HEK293 (cell line): ENCODE data around the gene ITPA.

ENCODE experiments used
- CTCF ChIA-PET: fragments of 350-600 bp; formaldehyde crosslinking; extraction: SDS; loops from one replicate; lab custom pipeline; 2021; ENCODE audit warnings: antibody characterized with exemption; lab: Yijun Ruan, JAX
- POLR2A ChIA-PET: fragments of 300-600 bp; formaldehyde crosslinking; extraction: SDS; loops from one replicate; lab custom pipeline; 2020; ENCODE audit warnings: antibody characterized with exemption, inconsistent platforms; lab: Yijun Ruan, JAX
- H3K27ac ChIP-seq: fragments of 200-500 bp; sonication (Bioruptor generic); 2 replicates; pipeline ENCODE4 v1.5.1; 2014; ENCODE audit warnings: low read depth, low read length, control low read depth, inconsistent platforms; ENCODE audit errors: extremely low read depth
- H3K36me3 ChIP-seq, 2 experiments: fragments of 200-500 bp in 1 of 2; sonication (Bioruptor generic) in 1 of 2; 1 replicate in 1 of 2; 2 replicates in 1 of 2; pipeline ENCODE4 v1.5.1; 2014 to 2017; ENCODE audit warnings: inconsistent platforms in 2 of 2, low read length in 2 of 2; ENCODE audit not compliant: control insufficient read depth in 2 of 2, insufficient read depth in 1 of 2
- H3K4me1 ChIP-seq: fragments of 200-500 bp; sonication (Bioruptor generic); 2 replicates; pipeline ENCODE4 v1.5.1; 2014; ENCODE audit warnings: mild to moderate bottlenecking, low read length, inconsistent platforms; ENCODE audit not compliant: control insufficient read depth, insufficient read depth
- H3K4me3 ChIP-seq: 2 replicates; pipeline ENCODE4 v1.5.1; 2011; ENCODE audit warnings: low read depth, mild to moderate bottlenecking, control low read depth, low read length, moderate library complexity
- H3K9me3 ChIP-seq: fragments of 200-500 bp; sonication (Bioruptor generic); 2 replicates; pipeline ENCODE4 v1.5.1; 2014; ENCODE audit warnings: low read depth, low read length, inconsistent platforms; ENCODE audit not compliant: control insufficient read depth, insufficient read depth
- ATF2 ChIP-seq: fragments of 450-650 bp; formaldehyde crosslinking; IDR thresholded peaks from 2 replicates; pipeline ENCODE4 v1.5.1; 2016; ENCODE audit warnings: missing biosample characterization, missing genetic modification characterization, low read depth
- HOXA7 ChIP-seq: sonication (generic); formaldehyde crosslinking; IDR thresholded peaks from 2 replicates; pipeline ENCODE4 v1.8.1; 2022; ENCODE audit warnings: missing genetic modification reagents, borderline replicate concordance
- KLF1 ChIP-seq: fragments of 450-650 bp; formaldehyde crosslinking; IDR thresholded peaks from 2 replicates; pipeline ENCODE4 v1.5.1; 2016; ENCODE audit warnings: missing biosample characterization, missing genetic modification characterization
- KLF10 ChIP-seq: fragments of 450-650 bp; IDR thresholded peaks from 2 replicates; pipeline ENCODE4 v1.5.1; 2018; ENCODE audit warnings: missing biosample characterization, mild to moderate bottlenecking, missing genetic modification characterization
- KLF9 ChIP-seq: fragments of 450-650 bp; formaldehyde crosslinking; IDR thresholded peaks from 2 replicates; pipeline ENCODE4 v1.5.1; 2016; ENCODE audit warnings: missing biosample characterization, missing genetic modification characterization, low read depth
- PATZ1 ChIP-seq: fragments of 450-650 bp; formaldehyde crosslinking; IDR thresholded peaks from 2 replicates; pipeline ENCODE4 v1.5.1; 2016; ENCODE audit warnings: missing biosample characterization, missing genetic modification characterization
- RBAK ChIP-seq: fragments of 450-650 bp; formaldehyde crosslinking; IDR thresholded peaks from 2 replicates; pipeline ENCODE4 v1.5.1; 2016; ENCODE audit warnings: missing biosample characterization, missing genetic modification characterization
- SALL2 ChIP-seq: fragments of 450-650 bp; formaldehyde crosslinking; IDR thresholded peaks from 2 replicates; pipeline ENCODE4 v1.5.0; 2017; ENCODE audit warnings: missing biosample characterization, mild to moderate bottlenecking, missing genetic modification characterization, borderline replicate concordance
- SP7 ChIP-seq: fragments of 450-650 bp; formaldehyde crosslinking; IDR thresholded peaks from 2 replicates; pipeline ENCODE4 v1.5.1; 2016; ENCODE audit warnings: missing biosample characterization, missing genetic modification characterization
- ZFHX2 ChIP-seq: fragments of 450-650 bp; formaldehyde crosslinking; conservative IDR thresholded peaks from 2 replicates; pipeline ENCODE4 v1.5.1; 2016; ENCODE audit warnings: missing biosample characterization, missing genetic modification characterization
- ZNF10 ChIP-seq: fragments of 450-650 bp; formaldehyde crosslinking; IDR thresholded peaks from 2 replicates; pipeline ENCODE4 v1.5.1; 2017; ENCODE audit warnings: missing biosample characterization, missing genetic modification characterization
- ZNF223 ChIP-seq: fragments of 450-650 bp; formaldehyde crosslinking; IDR thresholded peaks from 2 replicates; pipeline ENCODE4 v1.5.1; 2016; ENCODE audit warnings: missing biosample characterization, missing genetic modification characterization
- ZNF266 ChIP-seq: fragments of 450-650 bp; formaldehyde crosslinking; IDR thresholded peaks from 2 replicates; pipeline ENCODE4 v1.5.1; 2016; ENCODE audit warnings: missing biosample characterization, missing genetic modification characterization, low read depth
- ZNF341 ChIP-seq: fragments of 450-650 bp; formaldehyde crosslinking; IDR thresholded peaks from 2 replicates; pipeline ENCODE4; 2016; ENCODE audit warnings: low read depth, missing biosample characterization, missing genetic modification characterization
- ZNF354C ChIP-seq: fragments of 450-650 bp; formaldehyde crosslinking; IDR thresholded peaks from 2 replicates; pipeline ENCODE4 v1.5.1; 2016; ENCODE audit warnings: missing biosample characterization, missing genetic modification characterization, low read depth, borderline replicate concordance
- ZNF391 ChIP-seq: fragments of 450-650 bp; formaldehyde crosslinking; IDR thresholded peaks from 2 replicates; pipeline ENCODE4 v1.5.1; 2016; ENCODE audit warnings: low read depth, missing biosample characterization, missing genetic modification characterization, borderline replicate concordance
- ZNF423 ChIP-seq: fragments of 450-650 bp; formaldehyde crosslinking; IDR thresholded peaks from 2 replicates; pipeline ENCODE4 v1.5.1; 2016; ENCODE audit warnings: missing biosample characterization, missing genetic modification characterization
- ZNF530 ChIP-seq: fragments of 450-650 bp; formaldehyde crosslinking; IDR thresholded peaks from 2 replicates; pipeline ENCODE4 v1.5.1; 2016; ENCODE audit warnings: low read depth, missing biosample characterization, missing genetic modification characterization
- ZXDB ChIP-seq: fragments of 450-650 bp; formaldehyde crosslinking; IDR thresholded peaks from 2 replicates; pipeline ENCODE4 v1.5.1; 2016; ENCODE audit warnings: missing biosample characterization, missing genetic modification characterization

ITPA gene

GRCh38 chr20:3221398-3222226 is 12.3 kb downstream of the ITPA start:
- TF ChIP-seq KLF1: peak; percentile 83
- no peak for TF ChIP-seq SP7
- Histone ChIP-seq H3K4me1 (no peaks in the 10 kb centered on the region; the same call in 1 of the 2 replicates), H3K9me3 (no peaks in the 10 kb centered on the region), H3K4me3 (no peak overlapping the region), H3K36me3 (peaks cover 36 to 50% of the 10 kb centered on the region in 2 experiments), H3K27ac (no peak overlapping the region)
- CTCF ChIA-PET: interaction anchor here (0.6 to 6.5 kb wide), 4 partner anchors 25 to 93 kb away, joined by 6 to 70 read pairs (median 37); no protein-coding TSS in a partner anchor
- POLR2A ChIA-PET: no interaction called here

- peaks cover 26 to 55% of the 10 kb centered on the region in 2 experiments for H3K36me3 ChIP-seq
- no peaks in the 10 kb centered on the region for H3K9me3 ChIP-seq
- ChIA-PET CTCF (interaction anchor here (0.8 to 3.9 kb wide), 4 partner anchors 9 to 55 kb away, joined by 3 to 20 read pairs (median 4); no protein-coding TSS in a partner anchor), POLR2A (interaction anchor here (0.6 to 1.1 kb wide), 3 partner anchors 17 to 94 kb away, joined by 3 to 5 read pairs (median 4); no protein-coding TSS in a partner anchor)
- no peak overlapping the region for H3K27ac ChIP-seq
- H3K4me1 ChIP-seq: no peaks in the 10 kb centered on the region; the same call in 1 of the 2 replicates
- no peak overlapping the region for H3K4me3 ChIP-seq
- TF ChIP-seq ZNF341 (tag by site-specific recombination): 0 out of 2 replicates have a peak, but pooled peaks have one; percentile 11
- TF ChIP-seq ZFHX2 (tag by site-specific recombination): no peak
- TF ChIP-seq, all 188 proteins: peak for 1
These were observed 13.6 kb downstream of the ITPA start for GRCh38 chr20:3222635-3223600.

GRCh38 chr20:3223651-3223993 is 14.3 kb downstream of the ITPA start:
- ChIA-PET POLR2A (interaction anchor here (0.6 to 1.1 kb wide), 3 partner anchors 16 to 93 kb away, joined by 3 to 5 read pairs (median 4); no protein-coding TSS in a partner anchor), CTCF (interaction anchor here (0.8 to 3.9 kb wide), 3 partner anchors 10 to 54 kb away, joined by 3 to 20 read pairs (median 4); no protein-coding TSS in a partner anchor)
- Histone ChIP-seq H3K4me3 (no peak overlapping the region), H3K36me3 (peaks cover 26 to 57% of the 10 kb centered on the region in 2 experiments), H3K27ac (no peak overlapping the region), H3K4me1 (no peaks in the 10 kb centered on the region), H3K9me3 (no peaks in the 10 kb centered on the region)
- TF ChIP-seq ZNF266 (tag by site-specific recombination) (no peak), ZNF391 (tag by site-specific recombination) (no peak), ATF2 (tag by site-specific recombination) (no peak), KLF9 (tag by site-specific recombination) (no peak), ZNF354C (tag by site-specific recombination) (no peak), ZNF10 (tag by site-specific recombination) (no peak), RBAK (no peak), PATZ1 (tag by site-specific recombination) (no peak), ZNF423 (tag by site-specific recombination) (no peak), HOXA7 (CRISPR knock-in tag) (no peak), ZXDB (no peak), ZNF530 (tag by site-specific recombination) (no peak), SALL2 (tag by site-specific recombination) (no peak), KLF10 (tag by site-specific recombination) (no peak), ZNF223 (tag by site-specific recombination) (no peak)
